ENCODE data around the gene GRP.

- no peak for TF ChIP-seq RAD21 (IDR thresholded peaks at IDR 0.05)
- no peak for TF ChIP-seq YY1 (IDR thresholded peaks at IDR 0.05)
Measured at GRCh38 chr18:59278793-59279192, 58.8 kb downstream of the GRP start.
